ENCODE data around the gene DIP2C. TPM values are rescaled to one million over a fixed set of nuclear protein-coding genes. Genes with fewer than 3 reads are reported as not detected.

The DIP2C gene
- total RNA-seq, 1 experiment from 2014 or later = 11.4 TPM

- intact Hi-C loops (cut with micrococcal nuclease; ENCODE audit: unreplicated experiment) = no loop called here
- no peak overlapping the region for H3K4me3 Mint-ChIP-seq (ENCODE audit: unreplicated experiment)
- no peak overlapping the region for H3K4me3 ChIP-seq (ENCODE audit: low read depth, low read length)
- no peak for TF ChIP-seq CTCF (IDR thresholded peaks at IDR 0.05; ENCODE audit: insufficient read depth in 1 of 2, low read depth in 1 of 2, low read length in 1 of 2, severe bottlenecking in 1 of 2, unreplicated experiment in 1 of 2)
- BruUV-seq (replicated peaks) = no TSS peak
- H3K36me3 Mint-ChIP-seq (ENCODE audit: insufficient read depth, unreplicated experiment) = peaks cover 4% of the 10 kb centered on the region
- no peaks in the 10 kb centered on the region for H3K4me1 Mint-ChIP-seq (ENCODE audit: low read depth, unreplicated experiment)
- no peaks in the 10 kb centered on the region for H3K4me1 ChIP-seq
- H3K36me3 ChIP-seq (ENCODE audit: control insufficient read depth, insufficient read depth, low read length) = no peaks in the 10 kb centered on the region
- CTCF ChIA-PET = no interaction called here
- H3K9me3 Mint-ChIP-seq (ENCODE audit: unreplicated experiment) = no peaks in the 10 kb centered on the region
- no peak for DNase-seq
- no peak overlapping the region for H3K27ac Mint-ChIP-seq (ENCODE audit: unreplicated experiment)
- H3K9me3 ChIP-seq = no peaks in the 10 kb centered on the region
- H3K27me3 ChIP-seq (replicated peaks; ENCODE audit: control insufficient read depth, insufficient read depth, low read length) = no peaks in the 10 kb centered on the region
- POLR2A ChIA-PET = no interaction called here
- peaks cover 2% of the 10 kb centered on the region for H3K27me3 Mint-ChIP-seq (ENCODE audit: insufficient read depth, unreplicated experiment)
Measured at GRCh38 chr10:273088-273487, 416.4 kb downstream of the DIP2C start.

DNA sequence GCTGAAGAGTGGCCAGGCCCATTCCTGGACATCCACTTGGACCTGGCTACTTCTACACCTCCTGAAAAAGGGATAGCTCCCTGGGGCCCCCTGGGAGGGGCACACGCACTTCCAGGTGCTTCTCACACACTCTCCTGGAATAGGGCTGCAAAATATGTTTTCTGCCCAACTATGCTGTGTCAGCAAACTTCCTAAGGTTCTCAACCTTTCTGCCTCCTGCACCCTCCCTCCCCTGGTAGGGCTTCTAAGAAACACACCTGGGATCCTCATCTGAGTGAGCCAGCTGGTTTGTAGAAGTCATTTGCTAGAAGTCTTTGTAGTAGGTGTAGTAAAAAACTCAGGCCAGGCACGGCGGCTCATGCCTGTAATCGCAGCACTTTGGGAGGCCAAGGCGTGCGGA is 417.7 kb downstream of the DIP2C start:
- Histone ChIP-seq H3K4me1 (no peaks in the 10 kb centered on the region), H3K27me3 (replicated peaks; ENCODE audit: control insufficient read depth, insufficient read depth, low read length) (no peaks in the 10 kb centered on the region), H3K4me3 (ENCODE audit: low read depth, low read length) (no peak overlapping the region), H3K9me3 (no peaks in the 10 kb centered on the region), H3K36me3 (ENCODE audit: control insufficient read depth, insufficient read depth, low read length) (no peaks in the 10 kb centered on the region)
- H3K36me3 Mint-ChIP-seq (ENCODE audit: insufficient read depth, unreplicated experiment) = no peaks in the 10 kb centered on the region
- POLR2A ChIA-PET = no interaction called here
- no peaks in the 10 kb centered on the region for H3K4me1 Mint-ChIP-seq (ENCODE audit: low read depth, unreplicated experiment)
- no peaks in the 10 kb centered on the region for H3K9me3 Mint-ChIP-seq (ENCODE audit: unreplicated experiment)
- CTCF ChIA-PET = interaction anchor here (0.7 kb wide), 1 partner anchor 16 kb away, joined by 3 read pairs; no protein-coding TSS in a partner anchor
- no peak for DNase-seq
- intact Hi-C loops (cut with micrococcal nuclease; ENCODE audit: unreplicated experiment) = no loop called here
- no peak overlapping the region for H3K4me3 Mint-ChIP-seq (ENCODE audit: unreplicated experiment)
- no peak for TF ChIP-seq CTCF (IDR thresholded peaks at IDR 0.05; ENCODE audit: insufficient read depth in 1 of 2, low read depth in 1 of 2, low read length in 1 of 2, severe bottlenecking in 1 of 2, unreplicated experiment in 1 of 2)
- peaks cover 2% of the 10 kb centered on the region for H3K27me3 Mint-ChIP-seq (ENCODE audit: insufficient read depth, unreplicated experiment)
- no TSS peak for BruUV-seq (replicated peaks)
- H3K27ac Mint-ChIP-seq (ENCODE audit: unreplicated experiment) = no peak overlapping the region

GRCh38 chr10:271201-271600 is 418.3 kb downstream of the DIP2C start:
- Mint-ChIP-seq H3K36me3 (ENCODE audit: insufficient read depth, unreplicated experiment) (no peaks in the 10 kb centered on the region), H3K9me3 (ENCODE audit: unreplicated experiment) (no peaks in the 10 kb centered on the region), H3K27me3 (ENCODE audit: insufficient read depth, unreplicated experiment) (peaks cover 2% of the 10 kb centered on the region), H3K4me3 (ENCODE audit: unreplicated experiment) (no peak overlapping the region), H3K27ac (ENCODE audit: unreplicated experiment) (no peak overlapping the region), H3K4me1 (ENCODE audit: low read depth, unreplicated experiment) (no peaks in the 10 kb centered on the region)
- Histone ChIP-seq H3K4me3 (ENCODE audit: low read depth, low read length) (no peak overlapping the region), H3K36me3 (ENCODE audit: control insufficient read depth, insufficient read depth, low read length) (no peaks in the 10 kb centered on the region), H3K9me3 (no peaks in the 10 kb centered on the region), H3K4me1 (no peaks in the 10 kb centered on the region), H3K27me3 (replicated peaks; ENCODE audit: control insufficient read depth, insufficient read depth, low read length) (no peaks in the 10 kb centered on the region)
- no TSS peak for BruUV-seq (replicated peaks)
- POLR2A ChIA-PET = no interaction called here
- CTCF ChIA-PET = no interaction called here
- no peak for TF ChIP-seq CTCF (IDR thresholded peaks at IDR 0.05; ENCODE audit: insufficient read depth in 1 of 2, low read depth in 1 of 2, low read length in 1 of 2, severe bottlenecking in 1 of 2, unreplicated experiment in 1 of 2)
- intact Hi-C loops (cut with micrococcal nuclease; ENCODE audit: unreplicated experiment) = no loop called here
- no peak for DNase-seq
